ENCODE data around the gene DLGAP1.
A peak's percentile ranks its signal among the peaks of the same experiment; 100 is the strongest.

GRCh38 chr18:3869848-3870247 is 585.3 kb downstream of the DLGAP1 start:
- TF ChIP-seq POLR2A (IDR thresholded peaks at IDR 0.05) (no peak), POLR2AphosphoS5 (IDR thresholded peaks at IDR 0.05) (no peak), CTCF (IDR thresholded peaks at IDR 0.05 in 8 of 11, conservative IDR thresholded peaks at IDR 0.05 in 3 of 11) (peak in 6 of 11 experiments; percentile 26 to 53 (median 37))

Measured in spleen (tissue), 7 donors.